ENCODE results near the gene ZFYVE9. TPM values are rescaled to one million over a fixed set of nuclear protein-coding genes. Genes with fewer than 3 reads are reported as not detected.

The ZFYVE9 gene
- total RNA-seq, 1 donor from 2014 or later = 18.4 TPM

DNA sequence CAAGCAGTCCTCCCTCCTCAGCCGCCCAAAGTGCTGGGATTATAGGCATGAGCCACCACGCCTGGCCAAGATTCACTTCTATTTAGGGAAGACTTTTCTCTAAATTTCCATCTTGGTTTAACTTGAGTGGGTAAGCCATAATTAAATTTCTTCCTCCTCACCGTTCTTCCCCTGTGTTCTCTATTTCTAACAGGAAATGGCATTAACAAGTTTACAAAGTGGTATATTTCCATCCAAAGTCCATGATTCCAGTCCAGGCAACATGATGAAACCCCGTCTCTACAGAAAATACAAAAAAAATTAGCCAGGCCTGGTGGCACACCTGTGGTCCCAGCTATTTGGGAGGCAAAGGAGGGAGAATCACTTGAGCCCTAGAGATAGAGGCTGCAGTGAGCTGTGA is 92.1 kb downstream of the ZFYVE9 start:
- no peak for TF ChIP-seq CTCF (IDR thresholded peaks at IDR 0.05; ENCODE audit: insufficient read depth, low read length, poor library complexity, severe bottlenecking)
- Histone ChIP-seq H3K36me3 (ENCODE audit: control insufficient read depth, insufficient read depth, low read length) (no peaks in the 10 kb centered on the region), H3K4me3 (ENCODE audit: low read depth, low read length) (no peak overlapping the region), H3K27me3 (ENCODE audit: control insufficient read depth, insufficient read depth, low read length) (no peaks in the 10 kb centered on the region)
- no peak for DNase-seq (ENCODE audit: low read depth)

- H3K4me3 ChIP-seq (ENCODE audit: low read depth, low read length) = no peak overlapping the region
- TF ChIP-seq CTCF (IDR thresholded peaks at IDR 0.05; ENCODE audit: insufficient read depth, low read length, poor library complexity, severe bottlenecking) = no peak
- H3K27me3 ChIP-seq (ENCODE audit: control insufficient read depth, insufficient read depth, low read length) = no peaks in the 10 kb centered on the region
- DNase-seq (ENCODE audit: low read depth) = no peak
- no peaks in the 10 kb centered on the region for H3K36me3 ChIP-seq (ENCODE audit: control insufficient read depth, insufficient read depth, low read length)
Measured at GRCh38 chr1:52234708-52235107, 92.8 kb downstream of the ZFYVE9 start.

DNA sequence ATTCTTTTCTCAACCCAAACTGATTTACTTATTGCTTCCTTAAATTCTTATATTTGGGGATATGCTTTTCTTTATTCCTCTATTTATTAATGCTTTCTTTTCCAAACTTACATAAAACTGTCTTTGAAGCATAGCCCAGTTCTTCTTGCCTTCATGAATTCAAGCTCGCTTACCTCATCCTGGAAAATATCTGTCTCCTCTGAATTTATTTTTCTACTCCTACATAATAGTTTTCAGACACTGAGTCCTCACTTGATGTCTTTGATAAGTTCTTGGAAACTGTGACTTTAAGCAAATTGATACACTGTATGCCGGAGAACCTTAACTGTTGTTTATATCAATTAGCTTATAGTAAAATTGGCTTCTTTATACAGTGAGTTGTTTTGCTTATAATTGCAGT is 93.8 kb downstream of the ZFYVE9 start:
- no peak for DNase-seq (ENCODE audit: low read depth)

DNA sequence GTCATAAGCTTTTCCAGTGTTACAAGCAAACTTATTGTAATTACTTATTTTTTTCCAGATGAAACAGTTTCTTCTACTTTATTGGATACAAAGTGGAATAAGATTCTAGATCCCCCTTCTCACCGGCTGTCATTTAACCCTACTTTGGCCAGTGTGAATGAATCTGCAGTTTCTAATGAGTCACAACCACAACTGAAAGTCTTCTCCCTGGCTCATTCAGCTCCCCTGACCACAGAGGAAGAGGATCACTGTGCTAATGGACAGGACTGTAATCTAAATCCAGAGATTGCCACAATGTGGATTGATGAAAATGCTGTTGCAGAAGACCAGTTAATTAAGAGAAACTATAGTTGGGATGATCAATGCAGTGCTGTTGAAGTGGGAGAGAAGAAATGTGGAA is 95.5 kb downstream of the ZFYVE9 start:
- Histone ChIP-seq H3K4me3 (ENCODE audit: low read depth, low read length) (no peak overlapping the region), H3K27me3 (ENCODE audit: control insufficient read depth, insufficient read depth, low read length) (no peaks in the 10 kb centered on the region), H3K36me3 (ENCODE audit: control insufficient read depth, insufficient read depth, low read length) (no peaks in the 10 kb centered on the region)
- DNase-seq (ENCODE audit: low read depth) = peak; percentile 34
- TF ChIP-seq CTCF (IDR thresholded peaks at IDR 0.05; ENCODE audit: insufficient read depth, low read length, poor library complexity, severe bottlenecking) = no peak

More for the DNA sequence above, 93.8 kb downstream of the ZFYVE9 start:
- no peaks in the 10 kb centered on the region for H3K36me3 ChIP-seq (ENCODE audit: control insufficient read depth, insufficient read depth, low read length)
- no peak for TF ChIP-seq CTCF (IDR thresholded peaks at IDR 0.05; ENCODE audit: insufficient read depth, low read length, poor library complexity, severe bottlenecking)
- no peaks in the 10 kb centered on the region for H3K27me3 ChIP-seq (ENCODE audit: control insufficient read depth, insufficient read depth, low read length)
- H3K4me3 ChIP-seq (ENCODE audit: low read depth, low read length) = no peak overlapping the region

- Histone ChIP-seq H3K27me3 (ENCODE audit: control insufficient read depth, insufficient read depth, low read length) (no peaks in the 10 kb centered on the region), H3K4me3 (ENCODE audit: low read depth, low read length) (no peak overlapping the region), H3K36me3 (ENCODE audit: control insufficient read depth, insufficient read depth, low read length) (no peaks in the 10 kb centered on the region)
- no peak for DNase-seq (ENCODE audit: low read depth)
- TF ChIP-seq CTCF (IDR thresholded peaks at IDR 0.05; ENCODE audit: insufficient read depth, low read length, poor library complexity, severe bottlenecking) = no peak
Measured at GRCh38 chr1:52238474-52238873, 96.6 kb downstream of the ZFYVE9 start.

DNA sequence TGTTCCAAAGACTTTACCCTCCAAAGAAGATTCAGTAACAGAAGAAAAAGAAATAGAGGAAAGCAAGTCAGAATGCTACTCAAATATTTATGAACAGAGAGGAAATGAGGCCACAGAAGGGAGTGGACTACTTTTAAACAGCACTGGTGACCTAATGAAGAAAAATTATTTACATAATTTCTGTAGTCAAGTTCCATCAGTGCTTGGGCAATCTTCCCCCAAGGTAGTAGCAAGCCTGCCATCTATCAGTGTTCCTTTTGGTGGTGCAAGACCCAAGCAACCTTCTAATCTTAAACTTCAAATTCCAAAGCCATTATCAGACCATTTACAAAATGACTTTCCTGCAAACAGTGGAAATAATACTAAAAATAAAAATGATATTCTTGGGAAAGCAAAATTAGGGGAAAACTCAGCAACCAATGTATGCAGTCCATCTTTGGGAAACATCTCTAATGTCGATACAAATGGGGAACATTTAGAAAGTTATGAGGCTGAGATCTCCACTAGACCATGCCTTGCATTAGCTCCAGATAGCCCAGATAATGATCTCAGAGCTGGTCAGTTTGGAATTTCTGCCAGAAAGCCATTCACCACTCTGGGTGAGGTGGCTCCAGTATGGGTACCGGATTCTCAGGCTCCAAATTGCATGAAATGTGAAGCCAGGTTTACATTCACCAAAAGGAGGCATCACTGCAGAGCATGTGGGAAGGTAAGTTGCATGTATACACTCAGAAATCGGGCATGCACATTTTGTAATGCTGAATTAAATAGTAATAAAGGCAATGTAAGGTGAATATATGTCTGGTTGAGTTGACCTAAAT is 97.2 kb downstream of the ZFYVE9 start:
- no peak for DNase-seq (ENCODE audit: low read depth)
- no peaks in the 10 kb centered on the region for H3K36me3 ChIP-seq (ENCODE audit: control insufficient read depth, insufficient read depth, low read length)
- TF ChIP-seq CTCF (IDR thresholded peaks at IDR 0.05; ENCODE audit: insufficient read depth, low read length, poor library complexity, severe bottlenecking) = no peak
- H3K27me3 ChIP-seq (ENCODE audit: control insufficient read depth, insufficient read depth, low read length) = no peaks in the 10 kb centered on the region
- H3K4me3 ChIP-seq (ENCODE audit: low read depth, low read length) = no peak overlapping the region
